Liver (tissue), 9 donors: Measurements from ENCODE around the gene RNF13. TPM values are rescaled to one million over a fixed set of nuclear protein-coding genes. Genes with fewer than 3 reads are reported as not detected.

Experiments
- DNase-seq: peaks from one replicate; pipeline ENCODE4 v3.0.0-alpha.2; 2017; ENCODE audit warnings: low spot score
- H3K27ac ChIP-seq, 2 donors: one replicate each; pipeline ENCODE4 v1.7.0; 2013; ENCODE audit warnings: inconsistent platforms in 2 of 2, low read length in 2 of 2, control low read depth in 1 of 2, low read depth in 1 of 2, mild to moderate bottlenecking in 1 of 2
- H3K27me3 ChIP-seq, 4 donors: one replicate each; pipeline versions ENCODE4 v1.6.1 to v1.7.0; 2013; ENCODE audit warnings: low read length in 3 of 4, inconsistent platforms in 1 of 4, mild to moderate bottlenecking in 1 of 4, moderate library complexity in 1 of 4; ENCODE audit not compliant: control insufficient read depth in 4 of 4, insufficient read depth in 4 of 4
- H3K36me3 ChIP-seq, 4 donors: one replicate each; pipeline versions ENCODE4 v1.6.1 to v1.7.0; 2013; ENCODE audit warnings: low read length in 3 of 4, mild to moderate bottlenecking in 3 of 4, low read depth in 1 of 4, moderate library complexity in 1 of 4; ENCODE audit not compliant: control insufficient read depth in 4 of 4, insufficient read depth in 3 of 4
- H3K4me1 ChIP-seq, 4 donors: one replicate each; pipeline versions ENCODE4 v1.6.1 to v1.7.0; 2013; ENCODE audit warnings: low read length in 3 of 4, mild to moderate bottlenecking in 3 of 4, moderate library complexity in 1 of 4; ENCODE audit not compliant: control insufficient read depth in 4 of 4, insufficient read depth in 4 of 4
- H3K4me3 ChIP-seq, 3 donors: one replicate each; pipeline versions ENCODE4 v1.6.1 to v1.7.0; 2013; ENCODE audit warnings: low read length in 3 of 3, control low read depth in 1 of 3, low read depth in 1 of 3, mild to moderate bottlenecking in 1 of 3
- H3K9ac ChIP-seq, 2 donors: one replicate each; pipeline ENCODE4 v1.7.0; 2013; ENCODE audit warnings: low read length in 2 of 2, mild to moderate bottlenecking in 2 of 2, moderate library complexity in 2 of 2, control low read depth in 1 of 2, low read depth in 1 of 2
- H3K9me3 ChIP-seq, 4 donors: one replicate each; pipeline versions ENCODE4 v1.6.1 to v1.7.0; 2013; ENCODE audit warnings: low read length in 3 of 4; ENCODE audit not compliant: control insufficient read depth in 4 of 4
- ATF3 ChIP-seq: IDR thresholded peaks from 2 replicates; pipeline ENCODE4 v1.6.1; 2016; ENCODE audit warnings: antibody characterized with exemption
- CTCF ChIP-seq: fragments of 150-350 bp; IDR thresholded peaks from 2 replicates; pipeline ENCODE4 v1.5.1; 2017; ENCODE audit warnings: improper control_type of control experiment, low read depth, low read length; ENCODE audit not compliant: missing input control
- EGR1 ChIP-seq, 2 donors: IDR thresholded peaks; 2 replicates each; pipeline ENCODE4 v1.6.1; 2016 to 2018; ENCODE audit warnings: antibody characterized with exemption in 2 of 2, low read depth in 2 of 2
- FOXA1 ChIP-seq: IDR thresholded peaks from 2 replicates; pipeline ENCODE4 v1.6.1; 2016; ENCODE audit warnings: antibody characterized with exemption
- FOXA2 ChIP-seq: IDR thresholded peaks from 2 replicates; pipeline ENCODE4 v1.6.1; 2016; ENCODE audit warnings: antibody characterized with exemption
- GABPA ChIP-seq, 2 donors: IDR thresholded peaks in 1 of 2; conservative IDR thresholded peaks in 1 of 2; 2 replicates each; pipeline ENCODE4 v1.6.1; 2016; ENCODE audit warnings: antibody characterized with exemption in 2 of 2, mild to moderate bottlenecking in 1 of 2, moderate library complexity in 1 of 2
- HNF4A ChIP-seq, 2 donors: conservative IDR thresholded peaks; 2 replicates each; pipeline ENCODE4 v1.6.1; 2016; ENCODE audit warnings: antibody characterized with exemption in 2 of 2, mild to moderate bottlenecking in 2 of 2
- HNF4G ChIP-seq: IDR thresholded peaks from 2 replicates; pipeline ENCODE4 v1.6.1; 2016; ENCODE audit warnings: antibody characterized with exemption
- JUND ChIP-seq, 2 donors: IDR thresholded peaks; 2 replicates each; pipeline ENCODE4 v1.6.1; 2016; ENCODE audit warnings: antibody characterized with exemption in 2 of 2
- MAX ChIP-seq: IDR thresholded peaks from 2 replicates; pipeline ENCODE4 v1.6.1; 2016; ENCODE audit warnings: antibody characterized with exemption
- NR2F2 ChIP-seq: IDR thresholded peaks from 2 replicates; pipeline ENCODE4 v1.6.1; 2016; ENCODE audit warnings: antibody characterized with exemption
- REST ChIP-seq: IDR thresholded peaks from 2 replicates; pipeline ENCODE4 v1.6.1; 2016; ENCODE audit warnings: antibody characterized with exemption, mild to moderate bottlenecking
- RXRA ChIP-seq, 2 donors: IDR thresholded peaks; 2 replicates each; pipeline ENCODE4 v1.6.1; 2017 to 2018; ENCODE audit warnings: antibody characterized with exemption in 2 of 2, mild to moderate bottlenecking in 1 of 2
- YY1 ChIP-seq: IDR thresholded peaks from 2 replicates; pipeline ENCODE4 v1.6.1; 2016; ENCODE audit warnings: antibody characterized with exemption, mild to moderate bottlenecking
- ZBTB33 ChIP-seq: IDR thresholded peaks from 2 replicates; pipeline ENCODE4 v1.6.1; 2016; ENCODE audit warnings: antibody characterized with exemption
- WGBS: extraction: QIAGEN DNeasy Blood & Tissue Kit; methylation state at CpG from one replicate; pipeline ENCODE4 v1.1.7; 2013; 5-methylcytosine and 5-hydroxymethylcytosine counted together
- polyA plus RNA-seq, 2 donors: library from polyadenylated mRNA; stranded (reverse) in 1 of 2; unstranded in 1 of 2; fragments of 200-250 nt in 1 of 2; fragments of >200 nt in 1 of 2; fragmentation: Nextera tagmentation in 1 of 2; extraction: Ambion mirVana in 1 of 2; gene quantifications; one replicate each; pipeline versions ENCODE4 v1.2.1 to v1.2.3, GENCODE V29; 2013 to 2015
- total RNA-seq, 2 donors: library from RNA; depleted of rRNA; stranded (reverse); fragments of >200 nt; gene quantifications; one replicate each; pipeline ENCODE4 v1.2.3, GENCODE V29; 2014
- donor health status: healthy.
- donor health status: healthy.
- donor health status: healthy.
- donor health status: healthy.
- donor health status: healthy.

Gene RNF13
- total and polyA plus RNA-seq, 4 donors, result 31.3 to 70.5 (median 59.9) TPM

GRCh38 chr3:149919509-149919908, 106.5 kb downstream of the RNF13 start:
- Histone ChIP-seq H3K4me3 (no peak overlapping the region), H3K27ac (no peak overlapping the region), H3K9ac (no peak overlapping the region), H3K9me3 (no peaks in the 10 kb centered on the region), H3K27me3 (no peaks in the 10 kb centered on the region), H3K36me3 (peaks cover 0 to 7% (median 3%) of the 10 kb centered on the region in 4 donors), H3K4me1 (no peaks in the 10 kb centered on the region)
- 98% methylated on average over 3 of the region's 3 CpGs for WGBS
- no peak for DNase-seq
- TF ChIP-seq REST (no peak), FOXA2 (no peak), FOXA1 (no peak), RXRA (IDR thresholded peaks at IDR 0.05) (no peak)

- H3K4me1 ChIP-seq, result no peaks in the 10 kb centered on the region
- H3K27ac ChIP-seq, result no peak overlapping the region
- 97% methylated on average over 3 of the region's 3 CpGs for WGBS
- H3K36me3 ChIP-seq, result peaks cover 0 to 7% (median 3%) of the 10 kb centered on the region in 4 donors
- no peaks in the 10 kb centered on the region for H3K27me3 ChIP-seq
- no peaks in the 10 kb centered on the region for H3K9me3 ChIP-seq
- TF ChIP-seq ATF3, result no peak
- TF ChIP-seq HNF4G, result no peak
- no peak for TF ChIP-seq GABPA (IDR thresholded peaks at IDR 0.05 in 1 of 2, conservative IDR thresholded peaks at IDR 0.05 in 1 of 2)
- no peak for TF ChIP-seq CTCF
- TF ChIP-seq FOXA1, result no peak
- TF ChIP-seq JUND (IDR thresholded peaks at IDR 0.05), result no peak
- no peak for TF ChIP-seq YY1
- TF ChIP-seq HNF4A (conservative IDR thresholded peaks at IDR 0.05), result no peak
- TF ChIP-seq RXRA (IDR thresholded peaks at IDR 0.05), result no peak
- TF ChIP-seq NR2F2, result no peak
- no peak for TF ChIP-seq MAX
- TF ChIP-seq ZBTB33, result no peak
- TF ChIP-seq EGR1 (IDR thresholded peaks at IDR 0.05; ENCODE audit: low read depth in 2 of 2), result no peak
- no peak for DNase-seq
- no peak overlapping the region for H3K9ac ChIP-seq
- no peak overlapping the region for H3K4me3 ChIP-seq
Observed at GRCh38 chr3:149920119-149920518, 107.1 kb downstream of the RNF13 start.
